ENCODE measurements around the gene FAF2. TPM values are rescaled to one million over a fixed set of nuclear protein-coding genes. Genes with fewer than 3 reads are reported as not detected.

Gene FAF2
- total and polyA plus RNA-seq, 8 donors, result 33.9 to 54.4 (median 50.8) TPM

- no peak overlapping the region for H3K4me3 ChIP-seq
- ATAC-seq (no peak), DNase-seq (peak in 1 of 4 donors; percentile 64)
- no peaks in the 10 kb centered on the region for H3K9me3 ChIP-seq
- TF ChIP-seq, protein P1, sequence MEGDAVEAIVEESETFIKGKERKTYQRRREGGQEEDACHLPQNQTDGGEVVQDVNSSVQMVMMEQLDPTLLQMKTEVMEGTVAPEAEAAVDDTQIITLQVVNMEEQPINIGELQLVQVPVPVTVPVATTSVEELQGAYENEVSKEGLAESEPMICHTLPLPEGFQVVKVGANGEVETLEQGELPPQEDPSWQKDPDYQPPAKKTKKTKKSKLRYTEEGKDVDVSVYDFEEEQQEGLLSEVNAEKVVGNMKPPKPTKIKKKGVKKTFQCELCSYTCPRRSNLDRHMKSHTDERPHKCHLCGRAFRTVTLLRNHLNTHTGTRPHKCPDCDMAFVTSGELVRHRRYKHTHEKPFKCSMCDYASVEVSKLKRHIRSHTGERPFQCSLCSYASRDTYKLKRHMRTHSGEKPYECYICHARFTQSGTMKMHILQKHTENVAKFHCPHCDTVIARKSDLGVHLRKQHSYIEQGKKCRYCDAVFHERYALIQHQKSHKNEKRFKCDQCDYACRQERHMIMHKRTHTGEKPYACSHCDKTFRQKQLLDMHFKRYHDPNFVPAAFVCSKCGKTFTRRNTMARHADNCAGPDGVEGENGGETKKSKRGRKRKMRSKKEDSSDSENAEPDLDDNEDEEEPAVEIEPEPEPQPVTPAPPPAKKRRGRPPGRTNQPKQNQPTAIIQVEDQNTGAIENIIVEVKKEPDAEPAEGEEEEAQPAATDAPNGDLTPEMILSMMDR (IDR thresholded peaks at IDR 0.05), result no peak
- intact Hi-C loops (cut with DNase I), result no loop called here
- no peaks in the 10 kb centered on the region for H3K27me3 ChIP-seq
- no peak overlapping the region for H3K27ac ChIP-seq
- H3K4me1 ChIP-seq, result peaks cover 0 to 23% of the 10 kb centered on the region in 2 donors
- peaks cover 0 to 52% of the 10 kb centered on the region in 2 donors for H3K36me3 ChIP-seq
Measured at GRCh38 chr5:176527246-176528222, 79.3 kb downstream of the FAF2 start.

DNA sequence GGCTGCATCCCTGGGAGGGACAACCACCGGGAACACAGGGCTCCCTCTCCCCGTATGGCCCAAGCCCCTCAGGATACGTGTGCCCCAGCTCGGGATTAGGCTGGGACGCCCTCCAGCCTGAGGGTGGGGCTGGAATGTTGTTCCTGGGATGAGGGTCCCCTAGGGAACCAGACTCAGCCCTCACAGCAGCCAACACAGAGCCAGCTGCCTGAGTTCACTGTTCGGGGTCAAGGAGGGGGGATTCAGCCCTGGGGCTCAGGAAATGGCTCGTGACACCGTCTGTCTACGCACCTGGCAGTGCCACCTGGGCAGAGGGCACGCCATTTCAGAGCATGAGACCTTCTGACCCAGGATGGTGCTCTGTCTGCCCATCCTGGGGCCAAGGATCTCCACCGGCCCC lies 80.1 kb downstream of the FAF2 start:
- ATAC-seq (no peak), DNase-seq (peak in 1 of 4 donors; percentile 49)
- intact Hi-C loops (cut with DNase I), result no loop called here
- H3K4me3 ChIP-seq, result no peak overlapping the region
- H3K4me1 ChIP-seq, result peaks cover 3 to 30% of the 10 kb centered on the region in 2 donors
- H3K36me3 ChIP-seq, result peaks cover 0 to 52% of the 10 kb centered on the region in 2 donors
- no peak overlapping the region for H3K27ac ChIP-seq
- TF ChIP-seq, protein P1 (IDR thresholded peaks at IDR 0.05), result no peak
- no peaks in the 10 kb centered on the region for H3K27me3 ChIP-seq
- no peaks in the 10 kb centered on the region for H3K9me3 ChIP-seq

- H3K4me3 ChIP-seq, result no peak overlapping the region
- intact Hi-C loops (cut with DNase I), result no loop called here
- H3K36me3 ChIP-seq, result peaks cover 0 to 52% of the 10 kb centered on the region in 2 donors
- TF ChIP-seq, protein P1 (IDR thresholded peaks at IDR 0.05), result no peak
- no peak for ATAC-seq
- DNase-seq, result peak in 1 of 4 donors; percentile 74
- H3K27ac ChIP-seq, result no peak overlapping the region
- H3K9me3 ChIP-seq, result no peaks in the 10 kb centered on the region
- H3K27me3 ChIP-seq, result no peaks in the 10 kb centered on the region
- peaks cover 7 to 35% of the 10 kb centered on the region in 2 donors for H3K4me1 ChIP-seq
Measured at GRCh38 chr5:176528761-176529115, 80.6 kb downstream of the FAF2 start.

DNA sequence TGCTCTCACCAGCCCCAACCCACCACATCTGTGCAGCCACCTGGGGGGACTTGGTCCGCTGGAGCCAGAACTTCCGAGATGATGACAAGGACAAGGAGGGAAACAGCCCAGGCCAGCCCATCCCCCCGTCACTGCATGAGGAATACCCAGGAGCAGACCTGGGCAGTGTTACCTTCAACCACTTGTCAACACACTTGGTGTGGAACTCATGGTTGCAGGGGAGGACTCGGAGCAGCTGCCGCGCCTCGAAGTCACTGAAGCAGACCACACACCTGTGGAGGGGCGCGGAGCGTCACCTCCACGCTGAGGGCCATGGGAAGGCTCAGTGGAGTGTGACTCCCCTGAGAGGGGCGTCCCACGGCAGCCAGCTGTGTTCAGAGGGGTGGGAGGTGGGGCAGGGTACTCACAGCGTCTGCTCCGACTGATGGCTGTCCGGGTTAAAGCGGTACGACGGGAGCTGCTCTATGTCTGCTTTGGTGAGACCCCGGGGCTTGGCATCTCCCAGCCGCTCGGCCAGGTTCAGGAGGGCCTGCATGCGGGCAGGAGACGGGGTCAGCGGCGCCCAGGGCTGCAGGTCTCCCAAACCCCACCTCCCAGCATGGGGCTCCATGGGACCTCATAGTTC lies 81.0 kb downstream of the FAF2 start:
- H3K27ac ChIP-seq, result no peak overlapping the region
- peaks cover 0 to 52% of the 10 kb centered on the region in 2 donors for H3K36me3 ChIP-seq
- TF ChIP-seq, protein P1 (IDR thresholded peaks at IDR 0.05), result no peak
- no peaks in the 10 kb centered on the region for H3K27me3 ChIP-seq
- no peak overlapping the region for H3K4me3 ChIP-seq
- intact Hi-C loops (cut with DNase I), result no loop called here
- no peak for ATAC-seq
- no peaks in the 10 kb centered on the region for H3K9me3 ChIP-seq
- peak in 1 of 4 donors; percentile 63 for DNase-seq
- peaks cover 12 to 40% of the 10 kb centered on the region in 2 donors for H3K4me1 ChIP-seq

DNA sequence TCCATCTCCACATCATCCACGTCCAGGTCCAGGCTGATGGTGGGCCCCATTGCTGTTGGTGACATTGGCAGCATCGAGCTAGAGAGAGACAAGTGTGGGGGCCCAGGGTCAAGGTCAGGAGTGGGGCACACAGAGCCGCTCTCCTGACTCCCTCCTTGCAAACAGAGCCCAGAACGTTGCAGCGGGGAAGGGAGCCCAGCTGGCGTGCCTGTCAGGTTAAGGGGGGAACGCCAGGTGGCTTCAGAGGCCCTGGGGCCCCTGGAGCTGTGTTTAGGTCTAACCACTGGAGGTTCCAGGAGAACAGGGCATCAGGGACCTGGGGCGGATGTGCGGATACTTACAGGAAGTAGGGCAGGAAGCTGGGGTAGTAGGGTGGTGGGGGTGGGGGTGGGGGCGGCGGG lies 81.6 kb downstream of the FAF2 start:
- intact Hi-C loops (cut with DNase I), result no loop called here
- DNase-seq (peak in 1 of 4 donors; percentile 74), ATAC-seq (no peak)

More for the DNA sequence above, 81.6 kb downstream of the FAF2 start:
- Histone ChIP-seq H3K27ac (no peak overlapping the region), H3K36me3 (peaks cover 0 to 52% of the 10 kb centered on the region in 2 donors), H3K27me3 (no peaks in the 10 kb centered on the region), H3K4me3 (no peak overlapping the region), H3K9me3 (no peaks in the 10 kb centered on the region), H3K4me1 (peaks cover 17 to 45% of the 10 kb centered on the region in 2 donors)
- TF ChIP-seq, protein P1 (IDR thresholded peaks at IDR 0.05), result no peak

Data from left lung (tissue), 10 donors.